Activated naive CD4-positive, alpha-beta T cell treated with anti-CD3 and anti-CD28 coated beads, Interleukin-2, amount 50 U/mL, for 72 hours (primary cell): ENCODE measurements around the gene VAMP7. TPM values are rescaled to one million over a fixed set of nuclear protein-coding genes. Genes with fewer than 3 reads are reported as not detected.
"Not testable (repeated sequence)": the region's sequence is repeated elsewhere in the genome, so short reads cannot be mapped to it uniquely, and the experiment has no call there.

Source experiments
- ATAC-seq, 2 donors: fragments of 150-1000 bp; cut with Tn5 transposase; 2 replicates each; pipeline ENCODE4 v1.10.0; 2021; ENCODE audit warnings: mild to moderate bottlenecking in 2 of 2, moderate library complexity in 2 of 2
- DNase-seq, 2 donors: peaks; one replicate each; pipeline ENCODE4 v3.0.0; 2021 to 2022; ENCODE audit warnings: low spot score in 2 of 2
- H3K27ac Mint-ChIP-seq, 2 donors: one replicate each; pipeline ENCODE4 v1.8.0; 2022; ENCODE audit warnings: mild to moderate bottlenecking in 2 of 2, mixed read lengths in 2 of 2
- H3K36me3 Mint-ChIP-seq, 2 donors: one replicate each; pipeline ENCODE4 v1.8.0; 2022; ENCODE audit warnings: mixed read lengths in 2 of 2
- H3K9me3 Mint-ChIP-seq, 2 donors: one replicate each; pipeline ENCODE4 v1.8.0; 2022; ENCODE audit warnings: mixed read lengths in 2 of 2
- total RNA-seq, 2 donors: library from RNA; stranded (reverse); gene quantifications; one replicate each; pipeline ENCODE4 v1.2.3, GENCODE V29; 2022

Gene VAMP7, protein sequence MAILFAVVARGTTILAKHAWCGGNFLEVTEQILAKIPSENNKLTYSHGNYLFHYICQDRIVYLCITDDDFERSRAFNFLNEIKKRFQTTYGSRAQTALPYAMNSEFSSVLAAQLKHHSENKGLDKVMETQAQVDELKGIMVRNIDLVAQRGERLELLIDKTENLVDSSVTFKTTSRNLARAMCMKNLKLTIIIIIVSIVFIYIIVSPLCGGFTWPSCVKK
- total RNA-seq = 10 to 100 TPM; 34.7 to 41.2 TPM

- H3K9me3 Mint-ChIP-seq = peaks cover 4 to 5% of the 10 kb centered on the region in 2 donors
- peak within 1 kb of the TSS; percentile 86 to 93 for H3K27ac Mint-ChIP-seq
- H3K36me3 Mint-ChIP-seq = peaks cover 12 to 15% of the 10 kb centered on the region in 2 donors
- DNase-seq (peak; percentile 66 to 81), ATAC-seq (peak; percentile 98 to 99)
Observed at GRCh38 chrX:155881158-155881993, at the start of gene VAMP7. VAMP7 (plus strand) TSS chrX:155881345; CDS start chrX:155889467, 8,122 bp downstream.

GRCh38 chrX:155841232-155841631 is 39.9 kb upstream of the VAMP7 start:
- Mint-ChIP-seq H3K9me3 (peaks cover 19 to 20% of the 10 kb centered on the region in 2 donors), H3K27ac (no peak overlapping the region), H3K36me3 (peaks cover 13 to 16% of the 10 kb centered on the region in 2 donors)
- ATAC-seq (no peak), DNase-seq (no peak)

GRCh38 chrX:155851786-155852185 is 29.4 kb upstream of the VAMP7 start:
- not testable (repeated sequence) for H3K36me3 Mint-ChIP-seq, H3K9me3 Mint-ChIP-seq, DNase-seq, ATAC-seq, H3K27ac Mint-ChIP-seq

- no peak for ATAC-seq
- Mint-ChIP-seq H3K9me3 (no peaks in the 10 kb centered on the region), H3K36me3 (no peaks in the 10 kb centered on the region), H3K27ac (no peak overlapping the region)
- no peak for DNase-seq
Observed at GRCh38 chrX:155857561-155857960, 23.6 kb upstream of the VAMP7 start.

DNA sequence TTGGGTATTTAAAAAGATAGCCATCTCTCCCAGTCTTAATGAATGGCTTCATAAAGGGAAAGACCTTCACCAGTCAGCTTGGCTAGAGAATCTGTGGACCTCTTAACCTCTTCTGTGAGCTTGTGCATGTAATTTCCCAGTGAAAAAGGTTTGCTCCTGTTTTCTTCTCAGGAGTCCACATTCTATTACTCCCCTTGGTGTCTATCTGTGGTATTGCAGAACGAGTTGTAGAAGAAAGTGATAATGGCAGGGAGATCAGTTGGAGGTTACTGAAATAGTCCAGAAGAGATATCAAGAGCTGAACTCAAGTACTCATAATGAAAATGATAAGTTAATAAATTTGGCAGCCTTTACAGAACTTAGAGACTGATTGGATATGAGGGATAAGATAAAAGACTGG is 16.5 kb upstream of the VAMP7 start:
- H3K27ac Mint-ChIP-seq = no peak overlapping the region
- no peak for DNase-seq
- H3K36me3 Mint-ChIP-seq = peaks cover 10% of the 10 kb centered on the region in 2 donors
- peaks cover 9 to 22% of the 10 kb centered on the region in 2 donors for H3K9me3 Mint-ChIP-seq
- ATAC-seq = no peak

DNA sequence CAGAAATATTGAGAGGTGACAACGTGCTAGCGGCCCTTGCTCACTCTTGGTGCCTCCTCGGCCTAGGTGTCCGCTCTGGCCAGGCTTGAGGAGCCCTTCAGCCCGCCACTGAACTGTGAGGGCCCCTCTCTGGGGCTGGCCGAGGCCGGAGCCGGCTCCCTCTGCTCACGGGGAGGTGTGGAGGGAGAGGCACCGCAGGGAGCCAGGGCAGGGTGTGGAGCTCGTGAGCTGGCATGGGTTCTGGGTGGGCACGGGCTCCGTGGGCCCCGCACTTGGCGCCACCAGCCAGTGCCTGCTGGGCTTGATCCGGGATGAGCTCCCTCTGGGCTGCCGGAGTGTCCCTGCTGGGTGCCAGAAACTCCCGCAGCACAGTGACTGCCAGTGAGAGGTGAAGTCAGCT is 16.0 kb upstream of the VAMP7 start:
- H3K36me3 Mint-ChIP-seq = peaks cover 10% of the 10 kb centered on the region in 2 donors
- no peak overlapping the region for H3K27ac Mint-ChIP-seq
- ATAC-seq = no peak
- H3K9me3 Mint-ChIP-seq = peaks cover 9 to 24% of the 10 kb centered on the region in 2 donors
- no peak for DNase-seq

DNA sequence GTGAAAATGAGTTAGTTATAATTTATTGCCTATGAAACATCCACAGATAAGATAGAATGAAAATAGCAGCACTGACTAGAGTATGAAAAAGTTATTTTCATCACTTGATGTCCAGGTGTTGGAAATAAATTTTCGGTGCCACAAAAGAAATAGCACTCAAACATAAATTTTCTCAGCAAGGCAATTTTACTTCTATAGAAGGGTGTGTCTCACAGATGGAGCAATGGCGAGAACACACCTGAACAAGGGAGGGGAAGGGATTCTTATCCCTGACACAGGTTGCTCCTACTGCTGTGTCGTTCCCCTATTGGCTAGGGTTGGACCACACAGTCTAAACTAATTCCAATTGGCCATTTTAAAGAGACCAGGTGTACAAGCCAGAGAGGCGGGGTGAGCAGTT is 13.3 kb upstream of the VAMP7 start:
- Mint-ChIP-seq H3K9me3 (peaks cover 9 to 24% of the 10 kb centered on the region in 2 donors), H3K27ac (peak overlapping the region in 1 of 2 donors; percentile 33), H3K36me3 (peaks cover 10% of the 10 kb centered on the region in 2 donors)
- ATAC-seq (no peak), DNase-seq (no peak)

DNA sequence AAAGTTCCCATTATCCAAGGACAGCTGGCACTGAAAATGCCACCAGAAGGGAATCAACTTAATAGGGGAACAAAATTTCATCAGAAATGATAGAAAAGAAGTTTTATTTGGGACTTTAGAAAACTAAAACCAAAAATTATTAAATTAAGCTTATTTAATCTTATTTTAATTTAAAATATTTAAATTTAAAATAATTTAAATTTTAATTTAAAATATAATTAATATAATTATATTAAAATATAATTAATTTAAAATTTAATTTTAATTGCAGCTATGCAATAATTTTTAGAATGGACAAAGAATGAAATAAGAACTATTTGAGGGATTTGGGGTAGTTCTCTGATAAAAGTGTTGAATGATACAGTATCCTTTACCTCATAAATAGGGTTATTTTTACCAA is 10.2 kb upstream of the VAMP7 start:
- H3K36me3 Mint-ChIP-seq = peaks cover 5 to 10% of the 10 kb centered on the region in 2 donors
- ATAC-seq (no peak), DNase-seq (no peak)
- H3K9me3 Mint-ChIP-seq = peaks cover 9 to 19% of the 10 kb centered on the region in 2 donors
- H3K27ac Mint-ChIP-seq = no peak overlapping the region

GRCh38 chrX:155871934-155872333 is 9.2 kb upstream of the VAMP7 start:
- ATAC-seq (no peak), DNase-seq (no peak)

GRCh38 chrX:155873188-155873587 is 8.0 kb upstream of the VAMP7 start:
- H3K9me3 Mint-ChIP-seq = peaks cover 5 to 14% of the 10 kb centered on the region in 2 donors
- DNase-seq = no peak
- peaks cover 0 to 2% of the 10 kb centered on the region in 2 donors for H3K36me3 Mint-ChIP-seq
- H3K27ac Mint-ChIP-seq = no peak overlapping the region
- ATAC-seq = no peak

More at GRCh38 chrX:155871934-155872333, 9.2 kb upstream of the VAMP7 start:
- peaks cover 5 to 10% of the 10 kb centered on the region in 2 donors for H3K36me3 Mint-ChIP-seq
- H3K27ac Mint-ChIP-seq = no peak overlapping the region
- peaks cover 9 to 19% of the 10 kb centered on the region in 2 donors for H3K9me3 Mint-ChIP-seq

- no peaks in the 10 kb centered on the region for H3K36me3 Mint-ChIP-seq
- no peak for DNase-seq
- H3K9me3 Mint-ChIP-seq = peaks cover 0 to under 1% of the 10 kb centered on the region in 2 donors
- ATAC-seq = peak in 1 of 2 donors; percentile 9
- H3K27ac Mint-ChIP-seq = no peak overlapping the region
Observed at GRCh38 chrX:155874571-155875244, 6.4 kb upstream of the VAMP7 start.

GRCh38 chrX:155876704-155877103 is 4.4 kb upstream of the VAMP7 start:
- ATAC-seq (no peak), DNase-seq (no peak)
- no peak overlapping the region for H3K27ac Mint-ChIP-seq
- H3K36me3 Mint-ChIP-seq = peaks cover 8 to 11% of the 10 kb centered on the region in 2 donors
- peaks cover 0 to 5% of the 10 kb centered on the region in 2 donors for H3K9me3 Mint-ChIP-seq

GRCh38 chrX:155877288-155877687 is 3.9 kb upstream of the VAMP7 start:
- no peak for ATAC-seq

GRCh38 chrX:155880586-155881157 is 473 bp upstream of the VAMP7 start:
- peak overlapping the region; percentile 77 to 93 for H3K27ac Mint-ChIP-seq
- H3K9me3 Mint-ChIP-seq = peaks cover 4 to 5% of the 10 kb centered on the region in 2 donors
- peak in 1 of 2 donors; percentile 23 for ATAC-seq
- no peak for DNase-seq
- peaks cover 12 to 15% of the 10 kb centered on the region in 2 donors for H3K36me3 Mint-ChIP-seq

More at GRCh38 chrX:155877288-155877687, 3.9 kb upstream of the VAMP7 start:
- no peak overlapping the region for H3K27ac Mint-ChIP-seq
- H3K9me3 Mint-ChIP-seq = peaks cover 4 to 5% of the 10 kb centered on the region in 2 donors
- H3K36me3 Mint-ChIP-seq = peaks cover 12 to 15% of the 10 kb centered on the region in 2 donors
- no peak for DNase-seq

DNA sequence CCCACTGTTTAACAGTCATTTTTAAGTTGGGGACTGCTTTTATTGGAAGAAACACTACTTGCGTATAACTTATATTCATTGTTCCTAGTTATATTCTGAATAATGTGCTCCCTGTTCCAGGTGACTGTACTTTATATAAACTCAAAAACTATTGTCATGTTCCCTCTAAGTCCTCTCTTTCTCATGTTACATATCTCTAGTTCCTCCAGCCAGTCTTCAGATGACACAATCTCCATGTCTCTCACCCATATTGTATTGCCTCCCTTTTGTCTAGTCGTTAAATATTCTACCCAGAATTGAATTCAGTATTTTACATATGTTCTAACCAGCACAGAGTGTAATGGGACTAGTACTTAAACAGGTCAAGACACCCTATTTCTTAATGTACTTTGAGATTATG is 5.3 kb downstream of the VAMP7 start:
- Mint-ChIP-seq H3K36me3 (peaks cover 10 to 11% of the 10 kb centered on the region in 2 donors), H3K27ac (no peak overlapping the region), H3K9me3 (peaks cover 0 to 7% of the 10 kb centered on the region in 2 donors)
- ATAC-seq = no peak
- DNase-seq = no peak

DNA sequence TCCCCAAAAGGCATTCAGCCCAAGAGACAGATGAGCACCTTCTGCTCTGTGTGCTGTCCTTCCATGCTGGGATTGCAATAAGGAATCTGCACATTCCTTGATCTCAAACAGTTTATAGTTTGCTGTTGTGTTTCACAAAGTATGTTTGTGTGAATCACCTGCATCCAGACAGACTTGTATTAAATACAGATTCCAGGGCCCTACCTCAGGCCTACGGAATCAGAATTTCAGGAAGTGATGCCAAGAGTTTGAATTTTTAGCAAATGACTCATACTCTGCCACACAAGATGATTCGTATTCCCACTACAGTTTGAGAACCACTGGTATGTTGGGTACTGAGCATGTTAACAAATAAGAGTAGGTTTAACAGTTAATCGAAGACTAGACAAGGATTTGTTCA is 7.0 kb downstream of the VAMP7 start:
- H3K36me3 Mint-ChIP-seq = peaks cover 4 to 5% of the 10 kb centered on the region in 2 donors
- DNase-seq = no peak
- peak in 1 of 2 donors; percentile 28 for ATAC-seq
- peaks cover 0 to 3% of the 10 kb centered on the region in 2 donors for H3K9me3 Mint-ChIP-seq
- H3K27ac Mint-ChIP-seq = no peak overlapping the region
